Measurements from ENCODE around the gene RTN4IP1.

DNA sequence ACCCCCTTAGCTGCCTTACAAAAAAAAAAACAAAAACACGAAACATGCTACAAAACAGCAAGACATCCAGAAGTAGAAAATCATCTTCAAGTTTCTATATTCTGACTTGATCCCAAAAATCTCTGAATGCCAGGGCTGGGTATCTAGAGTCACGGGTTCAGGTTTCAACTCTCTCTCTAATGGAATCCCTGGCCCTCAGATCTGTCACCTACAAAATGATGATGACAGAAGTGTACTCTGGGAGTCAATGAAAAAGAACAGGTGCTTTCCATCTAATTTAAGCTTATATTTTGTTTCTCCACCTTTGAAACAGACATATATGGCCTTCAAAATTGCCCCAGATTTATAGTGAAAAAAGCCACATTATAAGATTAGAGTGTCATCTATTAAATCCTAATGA is 18.3 kb downstream of the RTN4IP1 start:
- TF ChIP-seq, protein P1, sequence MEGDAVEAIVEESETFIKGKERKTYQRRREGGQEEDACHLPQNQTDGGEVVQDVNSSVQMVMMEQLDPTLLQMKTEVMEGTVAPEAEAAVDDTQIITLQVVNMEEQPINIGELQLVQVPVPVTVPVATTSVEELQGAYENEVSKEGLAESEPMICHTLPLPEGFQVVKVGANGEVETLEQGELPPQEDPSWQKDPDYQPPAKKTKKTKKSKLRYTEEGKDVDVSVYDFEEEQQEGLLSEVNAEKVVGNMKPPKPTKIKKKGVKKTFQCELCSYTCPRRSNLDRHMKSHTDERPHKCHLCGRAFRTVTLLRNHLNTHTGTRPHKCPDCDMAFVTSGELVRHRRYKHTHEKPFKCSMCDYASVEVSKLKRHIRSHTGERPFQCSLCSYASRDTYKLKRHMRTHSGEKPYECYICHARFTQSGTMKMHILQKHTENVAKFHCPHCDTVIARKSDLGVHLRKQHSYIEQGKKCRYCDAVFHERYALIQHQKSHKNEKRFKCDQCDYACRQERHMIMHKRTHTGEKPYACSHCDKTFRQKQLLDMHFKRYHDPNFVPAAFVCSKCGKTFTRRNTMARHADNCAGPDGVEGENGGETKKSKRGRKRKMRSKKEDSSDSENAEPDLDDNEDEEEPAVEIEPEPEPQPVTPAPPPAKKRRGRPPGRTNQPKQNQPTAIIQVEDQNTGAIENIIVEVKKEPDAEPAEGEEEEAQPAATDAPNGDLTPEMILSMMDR (IDR thresholded peaks at IDR 0.05 in 4 of 5, conservative IDR thresholded peaks at IDR 0.05 in 1 of 5) = no peak
- TF ChIP-seq POLR2A (IDR thresholded peaks at IDR 0.05) = no peak

All from gastrocnemius medialis (tissue), 4 donors.